ENCODE data around the gene ZBTB8B. TPM values are rescaled to one million over a fixed set of nuclear protein-coding genes. Genes with fewer than 3 reads are reported as not detected.
"Not testable (repeated sequence)": the region's sequence is repeated elsewhere in the genome, so short reads cannot be mapped to it uniquely, and the experiment has no call there.

Gene ZBTB8B
- total RNA-seq, 3 donors from 2014 or later: under 0.01 to 0.15 (median under 0.01) TPM

DNA sequence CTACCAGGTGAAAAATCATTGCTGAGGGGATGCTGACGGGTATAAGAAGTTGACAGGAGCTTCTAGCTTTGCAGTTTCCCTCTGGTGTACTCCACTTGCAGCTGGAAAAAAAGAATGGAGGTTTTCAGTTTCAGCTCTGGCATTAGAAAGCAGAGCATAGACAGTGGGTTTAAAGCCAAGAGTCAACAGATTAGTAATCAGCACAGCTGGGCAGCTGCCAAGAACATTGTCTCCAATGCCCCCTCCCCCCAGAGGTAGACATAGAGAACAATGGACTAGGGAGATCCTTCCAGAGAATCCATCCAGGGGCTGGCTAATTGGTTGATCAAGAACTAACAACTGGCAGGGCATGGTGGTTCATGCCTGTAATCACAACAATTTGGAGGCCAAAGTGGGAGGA lies 10.1 kb upstream of the ZBTB8B start:
- intact Hi-C loops (cut with DNase I; ENCODE audit: low total_unique reads): no loop called here
- no peaks in the 10 kb centered on the region for H3K27me3 ChIP-seq
- no peak for TF ChIP-seq POLR2AphosphoS5 (IDR thresholded peaks at IDR 0.05)
- TF ChIP-seq POLR2A (IDR thresholded peaks at IDR 0.05): no peak
- TF ChIP-seq, protein P1, sequence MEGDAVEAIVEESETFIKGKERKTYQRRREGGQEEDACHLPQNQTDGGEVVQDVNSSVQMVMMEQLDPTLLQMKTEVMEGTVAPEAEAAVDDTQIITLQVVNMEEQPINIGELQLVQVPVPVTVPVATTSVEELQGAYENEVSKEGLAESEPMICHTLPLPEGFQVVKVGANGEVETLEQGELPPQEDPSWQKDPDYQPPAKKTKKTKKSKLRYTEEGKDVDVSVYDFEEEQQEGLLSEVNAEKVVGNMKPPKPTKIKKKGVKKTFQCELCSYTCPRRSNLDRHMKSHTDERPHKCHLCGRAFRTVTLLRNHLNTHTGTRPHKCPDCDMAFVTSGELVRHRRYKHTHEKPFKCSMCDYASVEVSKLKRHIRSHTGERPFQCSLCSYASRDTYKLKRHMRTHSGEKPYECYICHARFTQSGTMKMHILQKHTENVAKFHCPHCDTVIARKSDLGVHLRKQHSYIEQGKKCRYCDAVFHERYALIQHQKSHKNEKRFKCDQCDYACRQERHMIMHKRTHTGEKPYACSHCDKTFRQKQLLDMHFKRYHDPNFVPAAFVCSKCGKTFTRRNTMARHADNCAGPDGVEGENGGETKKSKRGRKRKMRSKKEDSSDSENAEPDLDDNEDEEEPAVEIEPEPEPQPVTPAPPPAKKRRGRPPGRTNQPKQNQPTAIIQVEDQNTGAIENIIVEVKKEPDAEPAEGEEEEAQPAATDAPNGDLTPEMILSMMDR (IDR thresholded peaks at IDR 0.05): no peak
- H3K36me3 ChIP-seq: no peaks in the 10 kb centered on the region
- H3K9me3 ChIP-seq: peaks cover 4 to 10% of the 10 kb centered on the region in 2 donors
- H3K4me1 ChIP-seq: no peaks in the 10 kb centered on the region
- H3K4me3 ChIP-seq: no peak overlapping the region
- no peak overlapping the region for H3K27ac ChIP-seq
- DNase-seq (ENCODE audit: low spot score in 2 of 2): no peak

DNA sequence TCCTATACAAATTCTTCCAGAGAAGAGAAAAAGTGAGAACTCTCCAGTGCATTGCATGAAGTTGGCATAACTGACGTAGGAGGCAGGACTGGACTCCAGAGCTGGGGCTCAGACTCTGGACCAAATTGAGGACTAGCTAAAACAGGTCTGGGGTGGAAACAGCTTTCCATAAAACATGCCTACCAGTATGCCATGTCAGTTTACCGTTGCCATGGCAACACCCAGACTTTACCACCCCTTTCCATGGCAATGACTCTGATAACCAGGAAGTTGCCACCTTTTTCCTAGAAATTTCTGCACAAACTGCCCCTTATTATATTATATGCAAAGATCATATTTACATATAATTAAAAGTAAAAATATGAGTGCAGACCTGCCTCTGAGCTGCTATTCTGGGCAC lies 8.9 kb upstream of the ZBTB8B start:
- no peaks in the 10 kb centered on the region for H3K36me3 ChIP-seq
- peaks cover 4 to 8% of the 10 kb centered on the region in 2 donors for H3K9me3 ChIP-seq
- intact Hi-C loops (cut with DNase I; ENCODE audit: low total_unique reads): no loop called here
- no peak overlapping the region for H3K4me3 ChIP-seq
- TF ChIP-seq POLR2AphosphoS5 (IDR thresholded peaks at IDR 0.05) (no peak), POLR2A (IDR thresholded peaks at IDR 0.05) (no peak)
- TF ChIP-seq, protein P1 (IDR thresholded peaks at IDR 0.05): no peak
- no peak for DNase-seq (ENCODE audit: low spot score in 2 of 2)
- H3K27ac ChIP-seq: no peak overlapping the region
- H3K4me1 ChIP-seq: no peaks in the 10 kb centered on the region
- H3K27me3 ChIP-seq: no peaks in the 10 kb centered on the region

DNA sequence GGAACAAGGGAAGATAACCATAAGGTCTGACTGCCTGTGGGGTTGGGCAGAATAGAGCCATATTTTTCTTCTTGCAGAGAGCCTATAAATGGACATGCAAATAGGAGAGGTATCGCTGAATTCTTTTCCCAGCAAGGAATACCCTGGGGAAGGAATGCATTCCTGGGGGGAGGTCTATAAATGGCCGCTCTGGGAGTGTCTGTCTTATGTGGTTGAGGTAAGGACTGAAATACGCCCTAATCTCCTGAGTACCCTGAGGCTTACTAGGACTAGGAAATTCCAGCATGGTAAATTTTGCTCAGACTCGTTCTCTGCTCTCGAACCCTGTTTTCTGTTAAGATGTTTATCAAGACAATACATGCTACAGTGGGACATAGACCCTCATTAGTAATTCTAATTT lies 6.1 kb upstream of the ZBTB8B start:
- H3K36me3 ChIP-seq; H3K4me1 ChIP-seq; H3K4me3 ChIP-seq; DNase-seq (ENCODE audit: low spot score in 2 of 2); H3K27me3 ChIP-seq; H3K9me3 ChIP-seq; H3K27ac ChIP-seq; intact Hi-C loops (cut with DNase I; ENCODE audit: low total_unique reads): not testable (repeated sequence)

GRCh38 chr1:32462977-32463376 lies 1.9 kb upstream of the ZBTB8B start:
- intact Hi-C loops (cut with DNase I; ENCODE audit: low total_unique reads); H3K4me1 ChIP-seq; H3K9me3 ChIP-seq; H3K4me3 ChIP-seq; H3K27me3 ChIP-seq; H3K27ac ChIP-seq; H3K36me3 ChIP-seq; DNase-seq (ENCODE audit: low spot score in 2 of 2): not testable (repeated sequence)

DNA sequence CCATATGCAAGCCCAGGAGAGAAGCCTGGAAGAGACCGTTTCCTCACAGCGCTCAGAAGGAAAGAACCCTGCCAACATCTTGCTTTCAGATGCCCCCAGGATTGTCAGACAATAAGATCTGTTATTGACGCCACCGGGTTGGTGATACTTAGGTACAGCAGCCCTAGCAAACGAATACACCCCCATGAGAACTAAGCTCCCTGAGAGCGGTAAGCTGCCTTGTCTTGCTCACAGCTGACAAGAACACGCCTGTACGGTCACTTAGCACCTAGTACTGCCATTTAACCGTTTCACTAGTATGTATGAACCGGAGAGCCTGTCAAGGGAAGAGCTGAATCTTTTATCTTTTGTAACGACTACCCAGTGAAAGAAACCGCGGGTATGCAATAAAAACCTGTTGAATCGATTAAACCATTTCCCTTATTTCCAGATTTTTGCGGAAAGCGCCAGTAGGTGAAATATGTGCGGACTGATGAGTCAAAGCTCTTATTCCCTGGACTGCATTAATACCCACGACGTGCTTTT lies 619 bp upstream of the ZBTB8B start:
- DNase-seq (ENCODE audit: low spot score in 2 of 2): no peak
- Histone ChIP-seq H3K27me3 (peaks cover 0 to 5% of the 10 kb centered on the region in 2 donors), H3K4me3 (peak overlapping the region; percentile 36 to 62 (median 56)), H3K4me1 (peaks cover 0 to 4% of the 10 kb centered on the region in 2 donors), H3K36me3 (no peaks in the 10 kb centered on the region), H3K9me3 (peaks cover under 1 to 2% of the 10 kb centered on the region in 2 donors), H3K27ac (no peak overlapping the region)
- TF ChIP-seq, protein P1 (IDR thresholded peaks at IDR 0.05): no peak
- no peak for TF ChIP-seq POLR2AphosphoS5 (IDR thresholded peaks at IDR 0.05)
- TF ChIP-seq POLR2A (IDR thresholded peaks at IDR 0.05): no peak
- intact Hi-C loops (cut with DNase I; ENCODE audit: low total_unique reads): no loop called here

DNA sequence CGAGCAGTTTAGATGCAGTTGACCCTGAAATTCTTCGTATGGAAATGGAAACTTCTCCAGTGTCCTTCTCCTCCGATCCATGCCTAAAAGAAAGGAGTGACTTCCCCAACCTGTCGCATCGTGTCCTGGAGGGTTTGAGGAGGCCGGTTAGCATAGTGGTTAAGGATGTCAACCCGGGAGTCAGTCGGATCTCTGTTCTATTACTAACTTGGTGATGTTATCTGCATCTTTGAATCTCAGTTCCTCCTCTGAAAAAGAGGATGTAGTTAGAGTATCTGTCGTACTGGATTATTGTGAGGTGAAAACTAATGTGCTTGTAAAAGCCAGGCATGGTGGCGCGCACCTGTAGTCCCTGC lies 684 bp downstream of the ZBTB8B start:
- H3K27ac ChIP-seq: no peak overlapping the region
- DNase-seq (ENCODE audit: low spot score in 2 of 2): no peak
- H3K9me3 ChIP-seq: no peaks in the 10 kb centered on the region
- intact Hi-C loops (cut with DNase I; ENCODE audit: low total_unique reads): no loop called here
- TF ChIP-seq, protein P1 (IDR thresholded peaks at IDR 0.05): no peak
- TF ChIP-seq POLR2A (IDR thresholded peaks at IDR 0.05) (no peak), POLR2AphosphoS5 (IDR thresholded peaks at IDR 0.05) (no peak)
- peak overlapping the region in 2 of 3 donors; percentile 56 to 62 for H3K4me3 ChIP-seq
- H3K36me3 ChIP-seq: no peaks in the 10 kb centered on the region
- peaks cover 0 to 5% of the 10 kb centered on the region in 2 donors for H3K27me3 ChIP-seq
- peaks cover 0 to 4% of the 10 kb centered on the region in 2 donors for H3K4me1 ChIP-seq

Measured in breast epithelium (tissue), 4 donors.